Skin epidermis (tissue), 12 donors: Measurements from ENCODE around the gene VEZF1.
"Not testable (repeated sequence)": the region's sequence is repeated elsewhere in the genome, so short reads cannot be mapped to it uniquely, and the experiment has no call there.

Experiments used
- H3K27ac ChIP-seq, 21 experiments: fragments of 200-600 bp; sonication (generic) in 11 of 21; one replicate each; pipeline ENCODE4 v1.5.0; 2020; ENCODE audit warnings: mild to moderate bottlenecking in 3 of 21, inconsistent platforms in 2 of 21, moderate library complexity in 2 of 21
- H3K4me3 ChIP-seq, 7 experiments: fragments of 200-600 bp; sonication (generic) in 2 of 7; one replicate each; pipeline ENCODE4 v1.5.0; 2020; ENCODE audit warnings: inconsistent platforms in 2 of 7, mild to moderate bottlenecking in 2 of 7, moderate library complexity in 1 of 7

The VEZF1 gene

DNA sequence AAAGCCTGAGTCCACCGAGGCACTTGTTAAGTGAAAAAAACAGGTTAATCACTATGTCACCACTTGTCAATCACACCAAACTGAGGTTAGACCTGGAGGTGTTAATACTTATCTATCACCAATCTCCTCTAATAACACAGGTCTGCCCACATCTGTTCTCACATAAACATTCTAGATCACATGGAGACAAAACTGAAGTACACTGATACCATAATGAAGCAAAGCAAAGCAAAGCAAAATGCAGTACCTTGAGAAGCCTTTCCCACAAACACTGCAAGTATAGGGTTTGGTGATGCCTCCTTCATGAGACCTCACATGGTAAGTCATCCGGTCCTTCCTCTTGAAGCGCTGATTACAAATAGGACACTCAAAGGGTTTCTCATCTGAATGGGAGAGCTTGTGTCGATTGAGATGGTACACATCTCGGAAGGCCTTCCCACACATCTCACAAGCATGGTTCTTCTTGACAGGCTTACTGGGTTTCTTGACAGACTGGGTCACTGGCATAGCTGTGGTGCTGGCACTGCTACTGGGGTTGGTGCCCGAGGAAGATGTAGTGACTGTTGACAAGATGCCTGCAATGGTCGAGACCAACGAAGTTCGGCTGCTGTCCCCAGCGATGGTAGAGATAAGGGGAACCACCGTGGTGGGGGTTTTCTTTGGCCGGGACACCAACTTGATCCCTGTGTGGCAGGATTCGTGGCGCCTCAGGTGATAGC, 5.4 kb downstream of the VEZF1 start:
- Histone ChIP-seq H3K27ac (no peak overlapping the region), H3K4me3 (no peak overlapping the region)

DNA sequence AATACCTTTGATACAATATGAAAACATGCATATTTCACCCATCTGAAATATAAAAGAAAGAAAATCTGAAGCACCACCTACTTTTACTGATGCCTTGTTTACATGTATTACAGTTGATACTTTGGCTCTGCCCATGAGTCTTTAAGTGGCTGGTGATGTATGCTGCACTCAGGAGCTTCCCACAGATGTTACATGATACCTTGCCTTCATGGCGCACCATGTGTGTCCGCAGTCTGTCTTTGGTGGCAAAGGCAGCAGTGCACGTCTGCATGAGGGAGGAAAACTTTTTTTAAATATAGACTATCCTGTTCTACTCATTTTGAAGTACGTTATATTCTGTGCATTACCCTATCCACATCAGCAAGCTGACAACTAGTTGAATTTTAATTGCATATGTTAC, 7.5 kb downstream of the VEZF1 start:
- no peak overlapping the region for H3K27ac ChIP-seq
- H3K4me3 ChIP-seq: no peak overlapping the region

DNA sequence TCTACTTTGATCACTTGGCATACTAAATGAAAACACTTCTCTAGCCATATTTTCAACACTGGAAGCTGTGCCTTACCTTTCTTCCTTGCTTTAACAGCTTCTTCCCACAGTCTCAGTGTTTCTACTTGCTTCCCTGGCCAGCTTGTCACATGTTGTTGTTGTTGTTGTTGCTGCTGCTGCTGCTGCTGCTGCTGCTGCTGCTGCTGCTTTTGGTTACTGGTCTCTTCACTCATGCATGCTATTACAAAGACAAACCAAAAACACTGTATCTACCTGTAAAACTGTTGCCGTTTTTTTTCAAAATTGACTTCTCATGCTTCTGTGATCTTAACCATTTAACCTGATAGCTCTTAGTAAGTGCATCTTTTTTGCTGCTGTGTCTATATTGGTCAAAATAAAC, 9.0 kb downstream of the VEZF1 start:
- Histone ChIP-seq H3K4me3 (no peak overlapping the region), H3K27ac (no peak overlapping the region)

DNA sequence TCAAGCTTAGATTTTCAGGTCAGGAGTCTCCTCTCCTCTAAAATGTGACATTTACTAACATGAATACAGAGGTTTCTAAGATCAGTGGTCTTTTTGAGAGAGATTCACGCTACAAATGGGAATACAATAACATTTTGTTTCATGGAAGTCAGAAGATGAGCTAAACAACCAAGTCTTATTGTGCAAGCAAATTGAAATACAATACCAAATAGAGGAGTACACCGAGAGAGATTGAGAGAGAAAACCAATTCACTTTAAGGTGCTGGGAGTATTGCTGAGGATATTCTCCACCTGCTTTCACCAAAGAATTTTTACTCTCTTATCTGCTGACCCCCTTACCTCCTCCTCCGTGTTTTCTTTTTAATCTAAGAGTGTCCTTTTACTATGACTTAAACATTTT, 11.5 kb downstream of the VEZF1 start:
- Histone ChIP-seq H3K4me3 (no peak overlapping the region), H3K27ac (no peak overlapping the region)

DNA sequence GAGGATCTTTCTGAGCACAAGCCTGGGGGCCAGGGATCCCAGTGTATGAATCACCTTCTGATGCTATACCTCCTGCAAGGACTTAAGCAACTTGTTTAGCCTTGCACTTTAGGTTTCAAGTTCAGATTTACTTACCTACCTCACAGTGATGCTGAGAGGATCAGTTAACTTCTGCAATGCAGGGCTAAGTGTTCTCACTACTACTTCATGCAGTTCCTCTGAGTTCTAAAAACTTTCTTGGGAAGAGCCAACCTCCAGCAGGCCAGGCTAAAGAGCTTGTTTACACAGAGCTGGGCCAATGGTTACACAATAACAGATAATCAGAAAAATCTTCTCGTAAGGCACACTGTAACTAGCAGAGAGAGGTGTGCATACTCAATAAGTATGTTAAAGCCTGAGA, 13.0 kb downstream of the VEZF1 start:
- Histone ChIP-seq H3K27ac (peak overlapping the region in 1 of 21 experiments; percentile 7), H3K4me3 (no peak overlapping the region)

DNA sequence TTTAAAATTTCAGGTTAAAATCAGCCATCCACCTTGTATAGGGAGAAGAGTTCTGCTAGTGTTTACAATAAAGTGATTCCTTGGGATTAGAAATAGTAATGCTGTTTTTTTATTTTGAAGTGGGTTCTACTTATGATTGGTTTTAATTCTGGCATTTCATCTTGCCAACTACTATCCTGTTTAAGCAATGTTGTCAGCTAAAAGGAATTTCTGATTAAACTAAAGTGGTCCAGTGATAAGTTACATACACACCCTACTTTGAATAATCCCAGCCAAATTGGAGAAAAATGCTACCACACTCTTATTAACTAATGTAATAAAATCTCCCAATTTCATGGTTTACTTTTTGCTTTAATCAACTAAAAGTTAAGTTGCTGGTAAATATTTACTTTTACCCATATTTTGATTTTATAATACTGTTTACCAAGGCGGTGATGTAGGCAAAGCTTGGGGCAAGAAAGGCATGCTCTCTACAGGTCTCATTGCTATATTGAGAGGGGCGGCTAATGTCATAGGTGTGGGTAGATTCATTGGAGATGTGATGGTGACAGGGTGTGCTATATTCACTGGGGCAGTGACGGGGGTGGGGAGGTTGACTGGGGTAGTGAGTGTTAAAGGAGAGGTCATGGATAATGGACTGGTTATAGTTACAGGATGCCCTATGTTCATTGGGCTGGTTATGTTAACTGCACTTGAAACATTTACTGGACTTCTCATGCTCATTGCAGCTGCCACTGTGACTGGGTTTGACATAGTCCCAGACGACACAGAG, 13.8 kb downstream of the VEZF1 start:
- H3K4me3 ChIP-seq, H3K27ac ChIP-seq: not testable (repeated sequence)

DNA sequence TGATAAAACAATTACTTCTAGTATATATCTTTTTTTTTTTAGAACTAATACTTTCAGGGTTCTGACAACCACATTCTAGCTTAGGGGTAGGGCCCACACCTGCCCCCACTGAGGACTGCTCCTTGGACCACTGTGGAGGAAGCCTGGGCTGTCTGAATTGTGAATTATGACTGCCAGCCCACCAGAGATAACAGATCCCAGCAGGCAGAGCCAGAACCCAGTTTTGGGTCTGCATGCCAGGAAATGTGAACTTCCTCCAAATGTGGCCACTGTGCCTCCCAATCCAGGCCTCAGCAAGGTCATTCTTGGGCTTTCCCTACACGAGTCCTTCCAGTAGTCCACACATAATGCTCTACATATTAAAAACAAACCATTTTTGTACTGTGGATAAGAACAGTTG, 15.9 kb downstream of the VEZF1 start:
- H3K27ac ChIP-seq: no peak overlapping the region
- H3K4me3 ChIP-seq: no peak overlapping the region

DNA sequence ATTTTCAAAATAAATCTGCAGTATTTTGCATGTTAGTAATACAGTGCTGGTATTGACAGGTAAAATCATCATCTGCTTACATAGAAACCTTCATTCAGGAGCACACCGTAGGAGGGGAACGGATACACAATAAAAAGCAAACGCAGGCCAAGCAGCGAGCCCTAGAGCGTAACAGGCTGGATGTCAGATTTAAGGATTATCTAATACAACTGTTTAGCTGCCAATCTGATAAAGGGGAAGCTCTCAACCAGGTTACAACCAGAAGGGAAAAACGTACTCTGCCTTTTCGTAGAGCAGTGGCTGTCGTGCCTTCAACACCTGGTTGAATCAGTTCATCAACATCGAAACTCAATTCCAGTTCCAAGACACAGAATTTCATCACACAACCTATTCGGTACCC, 16.5 kb downstream of the VEZF1 start:
- Histone ChIP-seq H3K27ac (no peak overlapping the region), H3K4me3 (no peak overlapping the region)

DNA sequence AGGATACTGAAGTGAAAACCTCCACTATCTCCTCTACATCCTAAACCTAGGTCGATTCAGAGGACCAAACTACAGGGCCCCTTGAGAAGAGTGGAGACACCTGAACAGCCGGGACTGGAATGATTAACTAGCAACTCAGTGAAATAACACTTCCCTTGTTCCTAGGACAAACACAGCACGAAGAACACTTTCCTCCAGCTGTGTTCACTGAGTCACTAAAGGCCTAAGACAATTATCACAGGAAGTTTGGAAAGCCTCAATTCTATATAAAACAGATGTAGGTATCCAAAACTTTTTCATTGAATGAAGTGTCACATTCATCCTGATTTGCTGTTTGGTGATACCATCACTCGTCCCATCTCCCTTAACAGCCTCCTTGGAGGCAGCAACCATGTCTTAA, 17.3 kb downstream of the VEZF1 start:
- Histone ChIP-seq H3K27ac (no peak overlapping the region), H3K4me3 (no peak overlapping the region)

DNA sequence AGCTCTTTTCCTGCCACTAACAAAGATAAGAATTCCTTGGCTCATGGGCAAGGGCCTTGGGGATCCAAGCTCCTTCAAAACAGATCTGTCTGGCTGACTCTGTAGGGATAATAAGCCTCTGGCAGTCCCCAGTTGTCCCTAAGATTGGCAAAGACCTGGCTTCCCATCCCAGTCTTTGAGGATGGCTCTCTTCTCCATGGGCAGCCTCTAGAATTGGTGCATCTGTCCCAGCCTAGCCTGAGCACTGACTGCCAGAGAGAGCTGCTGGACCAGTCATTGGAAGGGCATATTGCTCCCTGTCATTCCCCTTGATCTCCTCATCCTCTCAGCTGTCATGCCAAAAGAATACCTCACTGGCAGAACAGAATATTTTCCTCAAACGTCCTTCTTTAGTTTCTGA, 19.6 kb downstream of the VEZF1 start:
- no peak overlapping the region for H3K27ac ChIP-seq
- H3K4me3 ChIP-seq: no peak overlapping the region

DNA sequence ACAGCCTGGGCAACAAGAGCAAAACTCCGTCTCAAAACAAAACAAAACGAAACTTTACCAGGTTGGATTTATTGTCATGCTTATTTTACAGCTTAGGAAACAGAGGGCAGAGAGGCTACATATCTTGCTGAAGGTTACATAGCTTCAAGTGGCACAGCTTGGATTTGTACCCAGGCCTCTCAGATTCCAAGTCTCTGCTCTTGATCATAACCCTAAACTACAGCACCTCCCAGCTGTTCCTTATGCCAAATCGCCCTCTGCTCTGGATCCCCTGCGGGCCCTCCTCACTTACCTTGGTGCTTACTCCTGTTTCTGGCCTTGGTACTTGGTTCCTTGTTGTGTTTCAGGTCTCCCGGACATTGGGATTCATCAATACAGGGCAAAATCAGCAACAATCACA, 21.2 kb downstream of the VEZF1 start:
- no peak overlapping the region for H3K27ac ChIP-seq
- H3K4me3 ChIP-seq: no peak overlapping the region

DNA sequence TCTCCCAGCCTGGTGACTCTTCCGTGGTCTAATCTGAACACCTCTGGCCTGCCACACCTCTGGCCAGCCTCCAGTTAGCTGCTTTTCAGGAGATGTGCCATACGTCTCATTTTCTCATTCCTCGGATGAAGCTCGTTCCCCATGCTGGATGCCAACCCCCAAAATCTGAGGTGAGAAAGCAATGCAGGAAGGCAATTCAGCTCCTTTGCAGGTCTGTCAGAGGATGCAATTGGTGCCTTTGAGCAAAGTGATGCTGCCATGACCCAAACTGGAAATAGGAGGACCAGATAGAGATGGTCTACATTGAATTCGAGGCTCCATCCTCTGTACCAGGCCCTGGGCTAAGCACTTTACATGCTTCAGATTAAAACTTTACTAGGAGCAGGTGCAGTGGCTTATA, 21.8 kb downstream of the VEZF1 start:
- Histone ChIP-seq H3K27ac (no peak overlapping the region), H3K4me3 (no peak overlapping the region)

DNA sequence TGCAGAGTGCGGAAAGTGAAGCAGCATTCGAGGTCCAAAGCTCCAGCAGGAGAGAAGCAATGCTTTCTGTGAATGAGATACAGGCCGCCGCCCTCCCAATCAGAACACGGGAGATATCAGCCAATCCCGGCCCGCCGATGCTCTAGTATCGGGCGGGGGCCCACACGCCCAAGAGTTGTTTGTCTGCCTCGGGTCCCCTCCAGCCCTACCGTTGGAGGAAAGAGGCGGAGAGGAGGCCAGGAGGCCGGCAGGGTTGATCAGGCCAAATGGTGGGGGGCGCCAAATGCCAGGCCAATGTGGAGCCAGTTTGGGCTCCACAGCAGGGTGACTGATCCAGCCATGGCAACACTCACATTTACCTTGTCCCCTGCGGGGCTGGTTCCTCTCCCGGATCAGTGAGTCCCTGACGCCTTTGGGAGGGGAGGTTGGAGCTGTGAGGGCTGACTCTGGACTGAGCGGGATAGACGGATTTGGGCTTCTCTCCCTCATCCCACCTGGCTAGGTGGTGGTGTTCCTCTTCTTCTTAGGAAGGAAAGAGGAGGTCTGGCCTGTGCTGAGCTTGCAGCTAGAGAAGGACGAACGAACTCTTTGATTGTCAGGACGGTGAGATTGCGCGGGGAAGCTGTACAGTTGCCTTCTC, 22.4 kb downstream of the VEZF1 start:
- no peak overlapping the region for H3K27ac ChIP-seq

DNA sequence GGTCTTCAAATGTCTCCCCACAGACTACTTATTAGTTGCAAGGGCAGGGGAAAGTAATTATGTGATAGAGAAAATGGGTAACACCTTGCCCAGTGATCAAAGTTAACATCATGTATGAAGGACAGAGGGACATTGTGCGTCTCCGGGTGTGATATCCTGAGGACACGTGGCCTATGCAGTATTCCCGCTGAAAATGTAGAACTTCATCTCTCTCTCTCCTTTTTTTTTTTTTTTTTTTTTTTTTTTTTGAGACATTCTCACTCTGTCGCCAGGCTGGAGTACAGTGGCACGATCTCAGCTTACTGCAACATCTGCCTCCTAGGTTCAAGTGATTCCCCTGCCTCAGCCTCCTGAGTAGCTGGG, 24.9 kb downstream of the VEZF1 start:
- Histone ChIP-seq H3K4me3 (no peak overlapping the region), H3K27ac (no peak overlapping the region)

More for the DNA sequence above, 22.4 kb downstream of the VEZF1 start:
- H3K4me3 ChIP-seq: no peak overlapping the region

DNA sequence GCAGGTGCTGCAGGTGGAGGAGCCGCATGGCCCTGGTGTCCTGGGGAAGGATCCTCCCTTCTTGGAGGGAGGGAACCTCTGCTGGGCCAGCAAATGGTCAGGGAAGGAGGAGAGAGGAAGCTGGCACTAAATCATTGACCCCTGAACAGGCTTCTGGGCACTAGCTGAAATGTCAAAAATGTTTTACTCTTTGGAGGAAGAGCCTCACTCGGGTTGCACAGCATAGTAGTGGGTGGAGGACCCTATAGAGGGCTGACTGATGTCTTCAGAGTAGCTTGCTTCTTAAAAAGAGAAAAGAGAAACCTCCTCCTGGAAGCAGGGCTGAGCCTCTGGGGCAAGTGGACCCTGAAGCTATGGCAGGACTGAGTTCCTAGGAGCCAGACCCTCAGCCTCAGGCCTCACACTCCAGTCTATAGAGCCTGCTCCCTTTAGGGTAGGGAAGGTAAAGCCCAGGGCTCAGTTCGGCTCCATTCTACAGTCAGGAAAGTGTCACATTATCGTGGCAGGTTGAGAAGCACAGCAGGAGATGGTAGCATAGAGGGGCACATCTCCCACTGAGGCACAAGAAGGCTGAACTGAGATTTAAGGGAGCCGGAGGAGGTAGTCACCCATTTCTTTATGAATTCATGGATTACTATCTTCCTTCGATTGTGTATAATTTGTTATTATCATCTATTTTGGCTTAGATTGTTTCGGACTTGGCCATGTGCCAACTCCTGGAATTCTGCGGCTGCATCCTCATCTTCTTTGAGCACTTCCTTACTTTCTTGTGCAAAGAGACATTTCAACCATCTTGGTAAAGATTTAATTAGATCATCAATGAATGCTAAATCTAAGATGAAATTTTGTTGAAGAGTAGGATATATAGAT, 25.5 kb downstream of the VEZF1 start:
- H3K4me3 ChIP-seq: no peak overlapping the region
- no peak overlapping the region for H3K27ac ChIP-seq

DNA sequence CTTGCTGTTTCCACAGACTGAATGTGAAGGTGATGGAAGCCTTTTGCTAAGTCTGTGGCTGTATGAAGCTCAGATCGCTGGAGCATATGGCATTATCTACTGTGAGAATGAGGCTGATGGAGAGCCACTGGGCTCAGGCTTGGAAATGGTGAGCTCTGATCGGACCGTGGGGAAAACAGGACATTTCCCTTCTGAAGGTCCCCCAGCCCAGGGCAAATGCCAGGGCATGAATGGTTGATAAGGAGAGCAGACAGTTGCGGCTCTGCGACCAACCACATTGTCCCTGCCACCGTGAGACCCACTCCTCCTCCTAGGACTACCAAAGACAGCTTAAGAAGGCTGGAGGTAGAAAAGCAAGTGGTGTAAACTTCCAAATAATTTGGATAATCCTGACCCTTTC, 28.1 kb downstream of the VEZF1 start:
- Histone ChIP-seq H3K4me3 (no peak overlapping the region), H3K27ac (no peak overlapping the region)

DNA sequence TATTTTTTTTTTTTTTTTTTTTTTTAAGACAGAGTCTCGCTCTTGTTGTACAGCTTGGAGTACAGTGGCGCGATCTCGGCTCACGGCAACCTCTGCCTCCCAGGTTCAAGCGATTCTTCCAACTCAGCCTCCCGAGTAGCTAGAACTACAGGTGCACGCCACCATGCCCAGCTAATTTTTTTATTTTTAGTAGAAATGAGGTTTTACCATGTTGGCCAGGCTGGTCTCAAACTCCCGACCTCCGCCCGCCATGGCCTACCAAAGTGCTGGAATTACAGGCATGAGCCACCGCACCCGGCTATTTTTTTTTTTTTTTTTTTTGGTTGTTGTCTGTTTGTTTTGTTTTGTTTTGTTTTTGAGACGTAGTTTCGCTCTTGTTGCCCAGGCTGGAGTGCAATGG, 29.7 kb downstream of the VEZF1 start:
- H3K27ac ChIP-seq: not testable (repeated sequence)

DNA sequence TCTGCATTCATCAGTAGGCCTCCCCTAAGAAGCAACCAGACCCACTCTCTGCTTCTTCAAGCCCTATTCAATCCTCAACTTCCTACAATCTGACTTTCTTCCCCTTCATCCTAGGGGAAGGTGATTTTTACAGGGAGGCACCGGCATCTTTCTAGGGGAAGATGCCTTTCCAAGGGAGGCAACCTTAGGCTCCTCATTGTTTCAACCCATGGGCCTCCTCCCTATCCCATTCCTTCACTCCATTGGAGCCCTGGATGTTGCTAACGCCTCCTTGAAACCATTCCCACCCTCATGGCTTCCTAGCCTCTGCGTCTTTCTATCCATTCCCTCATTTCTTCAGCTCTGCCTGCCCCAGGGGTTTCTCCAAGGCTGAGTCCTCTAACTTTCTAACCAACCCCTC, 30.2 kb downstream of the VEZF1 start:
- Histone ChIP-seq H3K4me3 (no peak overlapping the region), H3K27ac (no peak overlapping the region)

More for the DNA sequence above, 29.7 kb downstream of the VEZF1 start:
- not testable (repeated sequence) for H3K4me3 ChIP-seq

DNA sequence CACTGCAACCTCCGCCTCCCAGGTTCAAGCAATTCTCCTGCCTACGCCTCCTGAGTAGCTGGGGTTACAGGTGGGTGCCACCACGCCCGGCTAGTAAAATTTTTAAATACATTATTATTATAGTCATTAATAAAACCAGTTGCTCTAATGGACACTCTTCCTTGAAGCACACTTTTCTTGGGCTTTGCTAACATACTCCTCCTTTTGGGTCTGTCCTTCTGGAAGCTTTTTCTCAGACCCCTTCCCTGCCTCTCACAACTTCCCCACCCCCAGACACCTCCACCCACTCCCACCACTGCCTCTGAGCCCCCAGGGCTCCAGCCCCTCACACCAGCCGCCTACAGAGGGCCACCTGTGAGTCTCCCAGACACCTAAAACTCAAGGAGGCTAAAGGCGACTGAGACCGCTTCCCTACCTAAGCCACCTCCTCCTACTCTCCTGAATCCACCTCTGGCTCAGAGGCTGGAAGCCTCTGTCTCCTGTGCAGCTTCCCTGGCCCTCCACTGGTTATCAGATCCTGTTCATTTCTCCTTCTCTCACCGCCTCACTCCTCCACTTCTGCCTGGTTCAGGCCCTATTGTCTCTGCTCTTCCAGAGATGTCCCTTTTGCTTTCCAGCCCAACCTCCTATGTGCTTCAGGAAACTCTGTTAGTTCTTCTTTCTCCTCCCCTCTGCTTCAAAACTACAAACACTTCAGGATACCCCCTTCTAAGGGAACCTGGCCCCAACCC, 30.8 kb downstream of the VEZF1 start:
- H3K4me3 ChIP-seq: no peak overlapping the region
- no peak overlapping the region for H3K27ac ChIP-seq
